ENCODE results near the gene HAUS1. TPM values are rescaled to one million over a fixed set of nuclear protein-coding genes. Genes with fewer than 3 reads are reported as not detected.

HAUS1 gene, protein sequence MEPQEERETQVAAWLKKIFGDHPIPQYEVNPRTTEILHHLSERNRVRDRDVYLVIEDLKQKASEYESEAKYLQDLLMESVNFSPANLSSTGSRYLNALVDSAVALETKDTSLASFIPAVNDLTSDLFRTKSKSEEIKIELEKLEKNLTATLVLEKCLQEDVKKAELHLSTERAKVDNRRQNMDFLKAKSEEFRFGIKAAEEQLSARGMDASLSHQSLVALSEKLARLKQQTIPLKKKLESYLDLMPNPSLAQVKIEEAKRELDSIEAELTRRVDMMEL
- polyA plus RNA-seq: 109 and 118 TPM in 2 replicates
- polyA minus RNA-seq: 76.8 and 112 TPM in 2 replicates

DNA sequence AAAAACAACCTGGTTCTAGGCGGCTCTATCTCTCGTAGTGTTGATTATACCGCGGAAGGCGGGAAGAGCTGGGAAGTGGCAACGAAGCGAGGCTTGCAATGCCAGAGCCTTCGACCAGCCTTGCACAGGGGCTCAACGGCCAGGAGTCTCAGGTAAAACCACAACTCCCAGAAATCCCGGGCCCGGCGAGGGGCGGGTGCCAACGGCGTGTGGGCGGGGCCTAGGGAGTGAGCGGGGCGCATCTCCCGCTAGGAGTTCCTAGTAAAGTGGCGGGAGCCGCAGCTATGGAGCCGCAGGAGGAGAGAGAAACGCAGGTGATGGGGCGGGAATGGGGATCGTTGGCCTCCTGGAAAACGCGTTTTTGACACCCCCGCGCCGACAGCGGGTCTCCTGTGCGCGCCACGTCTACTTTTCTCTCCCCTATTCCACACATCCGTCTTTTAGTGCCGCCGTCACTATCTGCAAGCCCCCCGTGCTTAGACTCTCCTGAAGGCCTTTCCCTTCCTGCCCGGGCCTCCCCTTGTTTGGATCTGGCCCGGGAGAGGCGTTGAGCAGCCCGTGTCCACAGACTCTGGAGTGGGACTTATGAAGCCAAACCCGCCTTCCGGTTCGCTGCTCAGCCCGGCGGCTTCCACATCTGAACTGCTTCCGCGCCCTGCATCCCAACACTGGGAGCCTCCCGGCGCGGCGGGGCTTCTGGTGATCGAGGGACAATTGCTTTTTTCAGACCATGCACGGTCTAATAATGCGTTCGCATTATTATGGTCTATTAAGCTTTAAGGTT, at the start of gene HAUS1:
TSS of gene HAUS1 (plus strand) at position 258 of the 784 bp plus-strand sequence. CDS start at position 285, 27 bp downstream.
- Histone ChIP-seq H3K27me3 (ENCODE audit: insufficient read depth, low read depth, low read length) (no peaks in the 10 kb centered on the region), H3K36me3 (ENCODE audit: insufficient read depth, low read length) (no peaks in the 10 kb centered on the region), H3K4me3 (ENCODE audit: low read length) (peak within 1 kb of the TSS; percentile 86), H3K27ac (ENCODE audit: low read length) (peak within 1 kb of the TSS; percentile 74), H2AFZ (ENCODE audit: low read depth, low read length) (peak within 1 kb of the TSS; percentile 92), H3F3A (ENCODE audit: insufficient read depth, low read length, poor library complexity, severe bottlenecking) (no peaks in the 10 kb centered on the region), H3K79me2 (replicated peaks; ENCODE audit: insufficient read depth, low read length) (peaks cover 14% of the 10 kb centered on the region), H3K9me3 (ENCODE audit: low read length) (no peaks in the 10 kb centered on the region), H3K9me2 (ENCODE audit: insufficient read depth, low read length) (no peaks in the 10 kb centered on the region), H3K4me2 (ENCODE audit: low read length) (peak within 1 kb of the TSS; percentile 71), H4K20me1 (ENCODE audit: insufficient read depth) (no peaks in the 10 kb centered on the region), H3K9ac (ENCODE audit: low read length) (peak within 1 kb of the TSS; percentile 79)
- TF ChIP-seq, protein P1, sequence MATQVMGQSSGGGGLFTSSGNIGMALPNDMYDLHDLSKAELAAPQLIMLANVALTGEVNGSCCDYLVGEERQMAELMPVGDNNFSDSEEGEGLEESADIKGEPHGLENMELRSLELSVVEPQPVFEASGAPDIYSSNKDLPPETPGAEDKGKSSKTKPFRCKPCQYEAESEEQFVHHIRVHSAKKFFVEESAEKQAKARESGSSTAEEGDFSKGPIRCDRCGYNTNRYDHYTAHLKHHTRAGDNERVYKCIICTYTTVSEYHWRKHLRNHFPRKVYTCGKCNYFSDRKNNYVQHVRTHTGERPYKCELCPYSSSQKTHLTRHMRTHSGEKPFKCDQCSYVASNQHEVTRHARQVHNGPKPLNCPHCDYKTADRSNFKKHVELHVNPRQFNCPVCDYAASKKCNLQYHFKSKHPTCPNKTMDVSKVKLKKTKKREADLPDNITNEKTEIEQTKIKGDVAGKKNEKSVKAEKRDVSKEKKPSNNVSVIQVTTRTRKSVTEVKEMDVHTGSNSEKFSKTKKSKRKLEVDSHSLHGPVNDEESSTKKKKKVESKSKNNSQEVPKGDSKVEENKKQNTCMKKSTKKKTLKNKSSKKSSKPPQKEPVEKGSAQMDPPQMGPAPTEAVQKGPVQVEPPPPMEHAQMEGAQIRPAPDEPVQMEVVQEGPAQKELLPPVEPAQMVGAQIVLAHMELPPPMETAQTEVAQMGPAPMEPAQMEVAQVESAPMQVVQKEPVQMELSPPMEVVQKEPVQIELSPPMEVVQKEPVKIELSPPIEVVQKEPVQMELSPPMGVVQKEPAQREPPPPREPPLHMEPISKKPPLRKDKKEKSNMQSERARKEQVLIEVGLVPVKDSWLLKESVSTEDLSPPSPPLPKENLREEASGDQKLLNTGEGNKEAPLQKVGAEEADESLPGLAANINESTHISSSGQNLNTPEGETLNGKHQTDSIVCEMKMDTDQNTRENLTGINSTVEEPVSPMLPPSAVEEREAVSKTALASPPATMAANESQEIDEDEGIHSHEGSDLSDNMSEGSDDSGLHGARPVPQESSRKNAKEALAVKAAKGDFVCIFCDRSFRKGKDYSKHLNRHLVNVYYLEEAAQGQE (IDR thresholded peaks at IDR 0.05; ENCODE audit: borderline replicate concordance): peak; percentile 81
- TF ChIP-seq MXI1 (conservative IDR thresholded peaks at IDR 0.05; ENCODE audit: poor library complexity, severe bottlenecking): peak; percentile 61
- no peak for TF ChIP-seq EZH2 (IDR thresholded peaks at IDR 0.05; ENCODE audit: borderline replicate concordance, insufficient read depth, low read length, poor library complexity, severe bottlenecking)
- peak; percentile 77 for TF ChIP-seq POLR2AphosphoS5 (IDR thresholded peaks at IDR 0.05)
- peak; percentile 85 for TF ChIP-seq TAF1 (IDR thresholded peaks at IDR 0.05; ENCODE audit: low read depth)

DNA sequence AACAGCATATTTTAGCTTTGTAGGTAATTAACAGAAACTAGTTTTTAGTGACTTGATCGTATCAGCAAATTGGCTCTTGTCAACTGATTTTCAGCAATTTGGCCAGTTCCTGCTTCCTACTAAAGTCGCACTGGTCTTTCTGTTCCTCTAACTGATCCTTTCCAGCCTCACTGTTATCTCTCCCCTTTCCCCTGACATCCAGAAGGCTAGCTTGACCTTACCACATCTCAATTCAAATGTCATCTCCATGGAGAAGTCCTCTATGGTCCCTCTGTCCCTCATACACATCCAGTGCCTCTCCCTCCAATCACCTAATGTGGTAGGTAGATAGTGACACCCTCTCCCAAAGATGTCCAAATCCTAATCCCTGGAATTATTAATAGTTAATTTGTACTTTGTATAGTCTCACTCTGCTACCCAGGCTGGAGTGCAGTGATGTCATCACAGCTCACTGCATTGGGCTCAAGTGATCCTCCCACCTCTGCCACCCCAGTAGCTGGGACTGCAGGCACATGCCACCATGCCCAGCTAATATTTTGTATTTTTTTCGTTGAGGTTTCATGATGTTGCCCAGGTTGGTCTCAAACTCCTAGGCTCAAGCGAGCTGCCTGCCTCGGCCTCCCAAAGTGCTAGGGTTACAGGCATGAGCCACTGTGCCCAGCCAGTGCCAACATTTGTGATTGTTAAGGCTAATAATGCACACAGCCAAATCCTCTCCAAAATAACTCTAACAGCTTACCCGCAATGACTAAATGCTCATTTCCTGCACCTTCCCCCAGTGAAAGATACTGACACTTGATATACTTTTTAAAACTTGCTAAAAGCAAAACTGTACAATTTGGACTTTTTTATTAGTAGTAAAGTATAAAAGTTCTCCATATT, 49.0 kb upstream of the HAUS1 start:
- H3K4me2 ChIP-seq (ENCODE audit: low read length): no peak overlapping the region
- H3K79me2 ChIP-seq (replicated peaks; ENCODE audit: insufficient read depth, low read length): no peaks in the 10 kb centered on the region
- no peak overlapping the region for H3K9ac ChIP-seq (ENCODE audit: low read length)
- no peak overlapping the region for H3K4me3 ChIP-seq (ENCODE audit: low read length)
- TF ChIP-seq TAF1 (IDR thresholded peaks at IDR 0.05; ENCODE audit: low read depth) (no peak), SMC3 (conservative IDR thresholded peaks at IDR 0.05; ENCODE audit: poor library complexity) (no peak), EZH2 (IDR thresholded peaks at IDR 0.05; ENCODE audit: borderline replicate concordance, insufficient read depth, low read length, poor library complexity, severe bottlenecking) (no peak), RAD21 (conservative IDR thresholded peaks at IDR 0.05) (no peak), EP300 (conservative IDR thresholded peaks at IDR 0.05; ENCODE audit: poor library complexity, severe bottlenecking) (no peak), MXI1 (conservative IDR thresholded peaks at IDR 0.05; ENCODE audit: poor library complexity, severe bottlenecking) (no peak), POLR2AphosphoS5 (IDR thresholded peaks at IDR 0.05) (no peak)
- TF ChIP-seq, protein P1 (IDR thresholded peaks at IDR 0.05; ENCODE audit: borderline replicate concordance): no peak
- TF ChIP-seq, protein P2, sequence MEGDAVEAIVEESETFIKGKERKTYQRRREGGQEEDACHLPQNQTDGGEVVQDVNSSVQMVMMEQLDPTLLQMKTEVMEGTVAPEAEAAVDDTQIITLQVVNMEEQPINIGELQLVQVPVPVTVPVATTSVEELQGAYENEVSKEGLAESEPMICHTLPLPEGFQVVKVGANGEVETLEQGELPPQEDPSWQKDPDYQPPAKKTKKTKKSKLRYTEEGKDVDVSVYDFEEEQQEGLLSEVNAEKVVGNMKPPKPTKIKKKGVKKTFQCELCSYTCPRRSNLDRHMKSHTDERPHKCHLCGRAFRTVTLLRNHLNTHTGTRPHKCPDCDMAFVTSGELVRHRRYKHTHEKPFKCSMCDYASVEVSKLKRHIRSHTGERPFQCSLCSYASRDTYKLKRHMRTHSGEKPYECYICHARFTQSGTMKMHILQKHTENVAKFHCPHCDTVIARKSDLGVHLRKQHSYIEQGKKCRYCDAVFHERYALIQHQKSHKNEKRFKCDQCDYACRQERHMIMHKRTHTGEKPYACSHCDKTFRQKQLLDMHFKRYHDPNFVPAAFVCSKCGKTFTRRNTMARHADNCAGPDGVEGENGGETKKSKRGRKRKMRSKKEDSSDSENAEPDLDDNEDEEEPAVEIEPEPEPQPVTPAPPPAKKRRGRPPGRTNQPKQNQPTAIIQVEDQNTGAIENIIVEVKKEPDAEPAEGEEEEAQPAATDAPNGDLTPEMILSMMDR (IDR thresholded peaks at IDR 0.05; ENCODE audit: poor library complexity, severe bottlenecking): no peak
- no peaks in the 10 kb centered on the region for H3F3A ChIP-seq (ENCODE audit: insufficient read depth, low read length, poor library complexity, severe bottlenecking)
- H3K9me2 ChIP-seq (ENCODE audit: insufficient read depth, low read length): no peaks in the 10 kb centered on the region
- no peak overlapping the region for H3K27ac ChIP-seq (ENCODE audit: low read length)
- no peaks in the 10 kb centered on the region for H3K27me3 ChIP-seq (ENCODE audit: insufficient read depth, low read depth, low read length)
- H2AFZ ChIP-seq (ENCODE audit: low read depth, low read length): no peak overlapping the region
- no peaks in the 10 kb centered on the region for H4K20me1 ChIP-seq (ENCODE audit: insufficient read depth)
- H3K36me3 ChIP-seq (ENCODE audit: insufficient read depth, low read length): no peaks in the 10 kb centered on the region
- no peaks in the 10 kb centered on the region for H3K9me3 ChIP-seq (ENCODE audit: low read length)
